ENCODE data around the gene ITPA. TPM values are rescaled to one million over a fixed set of nuclear protein-coding genes. Genes with fewer than 3 reads are reported as not detected.

Gene ITPA
- total RNA-seq, 2 experiments from 2014 or later = 56.3 to 66.9 TPM

GRCh38 chr20:3163099-3164042, 45.9 kb upstream of the ITPA start:
- ChIA-PET CTCF (no interaction called here), POLR2A (interaction anchor here (0.8 kb wide), 1 partner anchor 18 kb away, joined by 3 read pairs; no protein-coding TSS in a partner anchor)
- Mint-ChIP-seq H3K4me1 (ENCODE audit: low read depth) (peaks cover 9% of the 10 kb centered on the region), H3K4me3 (no peak overlapping the region), H3K27ac (no peak overlapping the region), H3K36me3 (ENCODE audit: low read depth) (peaks cover 4% of the 10 kb centered on the region), H3K27me3 (peaks cover 6% of the 10 kb centered on the region), H3K9me3 (no peaks in the 10 kb centered on the region)
- TF ChIP-seq CTCF (IDR thresholded peaks at IDR 0.05) = no peak
- no peak for DNase-seq
- intact Hi-C loops (cut with micrococcal nuclease) = no loop called here
- ATAC-seq = no peak

GRCh38 chr20:3164043-3164762, 45.1 kb upstream of the ITPA start:
- Mint-ChIP-seq H3K36me3 (ENCODE audit: low read depth) (no peaks in the 10 kb centered on the region), H3K9me3 (no peaks in the 10 kb centered on the region), H3K27ac (no peak overlapping the region), H3K4me1 (ENCODE audit: low read depth) (peaks cover 10% of the 10 kb centered on the region), H3K4me3 (no peak overlapping the region), H3K27me3 (peaks cover 13% of the 10 kb centered on the region)
- ChIA-PET CTCF (interaction anchor here (0.6 to 1.1 kb wide), 2 partner anchors 55 to 111 kb away, joined by 3 read pairs; no protein-coding TSS in a partner anchor), POLR2A (no interaction called here)
- TF ChIP-seq CTCF (IDR thresholded peaks at IDR 0.05) = no peak
- no peak for ATAC-seq
- no peak for DNase-seq
- intact Hi-C loops (cut with micrococcal nuclease) = no loop called here

GRCh38 chr20:3164763-3165410, 44.4 kb upstream of the ITPA start:
- no peaks in the 10 kb centered on the region for H3K9me3 Mint-ChIP-seq
- CTCF ChIA-PET = interaction anchor here (0.6 to 1.1 kb wide), 3 partner anchors 54 to 196 kb away, joined by 3 read pairs; no protein-coding TSS in a partner anchor
- H3K4me3 Mint-ChIP-seq = no peak overlapping the region
- no peak for ATAC-seq
- peaks cover 14% of the 10 kb centered on the region for H3K27me3 Mint-ChIP-seq
- no peaks in the 10 kb centered on the region for H3K36me3 Mint-ChIP-seq (ENCODE audit: low read depth)
- no peak for TF ChIP-seq CTCF (IDR thresholded peaks at IDR 0.05)
- H3K4me1 Mint-ChIP-seq (ENCODE audit: low read depth) = peaks cover 8% of the 10 kb centered on the region
- no peak for DNase-seq
- POLR2A ChIA-PET = no interaction called here
- intact Hi-C loops (cut with micrococcal nuclease) = no loop called here
- H3K27ac Mint-ChIP-seq = no peak overlapping the region

GRCh38 chr20:3165473-3166337, 43.6 kb upstream of the ITPA start:
- POLR2A ChIA-PET = interaction anchor here (0.6 kb wide), 1 partner anchor 397 kb away, joined by 3 read pairs; no protein-coding TSS in a partner anchor
- no peak for TF ChIP-seq CTCF (IDR thresholded peaks at IDR 0.05)
- Mint-ChIP-seq H3K4me3 (no peak overlapping the region), H3K27ac (no peak overlapping the region), H3K36me3 (ENCODE audit: low read depth) (no peaks in the 10 kb centered on the region), H3K9me3 (no peaks in the 10 kb centered on the region), H3K27me3 (peaks cover 14% of the 10 kb centered on the region), H3K4me1 (ENCODE audit: low read depth) (peaks cover 8% of the 10 kb centered on the region)
- CTCF ChIA-PET = interaction anchor here (0.7 to 1.1 kb wide), 2 partner anchors 112 to 195 kb away, joined by 3 read pairs; no protein-coding TSS in a partner anchor
- DNase-seq (no peak), ATAC-seq (no peak)
- intact Hi-C loops (cut with micrococcal nuclease) = no loop called here
